HG02678 (cell line): ENCODE results near the gene ABCA2.

Experiments
- ATAC-seq: cut with Tn5 transposase; IDR thresholded peaks from one replicate; pipeline ENCODE4 v1.9.1; 2021; ENCODE audit warnings: mild to moderate bottlenecking, moderate library complexity; ENCODE audit not compliant: unreplicated experiment

ABCA2 gene

DNA sequence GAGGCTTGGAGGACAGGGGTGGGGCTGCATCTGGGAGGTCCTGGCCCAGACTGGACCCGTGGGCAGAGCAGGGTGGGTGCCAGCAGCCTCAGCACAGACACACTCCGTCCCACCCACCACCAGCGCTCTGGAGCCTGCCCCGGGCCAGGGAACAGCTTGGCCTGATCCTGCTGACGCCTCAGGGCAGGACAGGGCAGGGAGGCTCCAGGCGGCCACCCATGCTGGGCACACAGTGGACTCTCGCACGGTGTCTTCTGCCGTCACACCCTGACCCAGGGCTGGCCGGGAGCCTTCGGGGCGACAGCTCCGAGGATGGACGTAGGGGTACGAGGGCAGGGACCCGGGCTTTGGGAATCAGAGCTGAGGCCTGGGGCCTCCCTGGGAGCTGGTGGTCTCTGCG, 58.9 kb downstream of the ABCA2 start:
- no peak for ATAC-seq

DNA sequence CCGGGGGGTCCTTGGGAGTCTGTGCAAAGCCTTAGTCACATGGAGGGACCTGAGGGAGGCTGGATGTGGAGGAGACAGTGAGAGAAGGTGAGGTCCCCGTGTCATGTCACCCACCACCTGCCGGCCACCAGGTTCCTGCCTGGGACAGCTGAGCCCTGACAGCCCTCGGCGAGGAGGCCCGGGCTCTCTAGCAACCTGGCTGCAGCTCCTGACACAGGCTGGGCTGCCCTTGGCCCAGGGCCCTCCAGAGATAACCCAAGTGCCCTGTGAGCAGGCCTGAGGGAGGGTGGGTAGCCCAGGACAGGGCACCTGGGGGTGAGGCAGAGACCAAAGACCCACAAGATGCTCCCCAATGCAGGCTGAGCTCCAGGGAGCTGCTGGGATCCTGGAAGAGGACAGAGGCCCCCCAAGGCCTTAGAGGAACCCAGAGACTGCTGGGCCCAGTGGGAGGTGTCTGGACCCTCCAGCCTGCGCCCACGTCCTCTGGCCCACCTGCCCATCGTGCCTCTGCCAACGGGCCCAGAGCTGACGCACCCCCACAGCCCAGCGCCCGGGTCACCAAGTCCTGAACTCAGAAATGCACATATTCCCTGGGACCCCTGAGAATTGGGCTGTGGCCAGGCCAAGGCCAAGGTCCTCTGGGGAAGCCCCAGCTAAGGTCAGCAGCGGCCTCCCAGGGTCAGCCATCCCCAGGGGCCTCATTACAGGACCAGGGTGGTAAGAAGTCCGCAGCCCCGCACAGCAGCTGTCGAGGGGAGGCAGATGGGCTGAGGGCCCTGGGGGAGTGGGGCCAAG, 59.5 kb downstream of the ABCA2 start:
- ATAC-seq, result no peak

DNA sequence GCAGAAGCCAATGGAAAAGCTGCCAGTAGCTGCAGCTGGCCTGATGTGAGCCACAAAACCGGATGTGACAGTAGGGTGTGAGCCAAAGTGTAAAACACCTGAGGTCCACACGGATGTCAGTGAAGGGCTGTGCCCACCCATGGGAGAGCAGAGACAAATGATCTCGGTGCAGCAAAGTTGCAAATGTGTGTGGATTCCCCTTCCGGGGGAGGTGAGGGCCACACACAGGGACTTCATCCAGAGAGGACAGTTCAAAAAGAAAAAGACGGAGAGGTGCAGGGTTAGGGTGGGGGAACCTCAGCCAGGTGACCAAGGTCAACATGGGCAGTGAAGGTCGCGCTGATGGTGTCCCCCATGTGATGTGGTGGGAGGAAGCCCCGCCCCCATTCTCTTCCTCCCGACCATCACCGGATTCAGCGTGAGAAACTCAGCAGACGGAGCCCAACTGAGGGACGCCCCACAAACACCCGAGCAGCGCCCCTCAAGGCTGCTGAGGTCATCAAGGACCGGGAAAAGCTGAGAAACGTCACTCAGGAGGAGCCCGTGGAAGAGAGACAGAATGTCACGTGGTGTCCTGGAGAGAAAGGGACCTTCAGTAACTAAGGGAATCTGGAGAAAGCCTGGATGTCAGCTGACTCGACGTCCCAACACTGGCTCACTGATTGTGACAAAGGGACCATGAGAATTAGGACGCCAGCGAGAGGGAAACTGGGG, 62.1 kb downstream of the ABCA2 start:
- no peak for ATAC-seq

DNA sequence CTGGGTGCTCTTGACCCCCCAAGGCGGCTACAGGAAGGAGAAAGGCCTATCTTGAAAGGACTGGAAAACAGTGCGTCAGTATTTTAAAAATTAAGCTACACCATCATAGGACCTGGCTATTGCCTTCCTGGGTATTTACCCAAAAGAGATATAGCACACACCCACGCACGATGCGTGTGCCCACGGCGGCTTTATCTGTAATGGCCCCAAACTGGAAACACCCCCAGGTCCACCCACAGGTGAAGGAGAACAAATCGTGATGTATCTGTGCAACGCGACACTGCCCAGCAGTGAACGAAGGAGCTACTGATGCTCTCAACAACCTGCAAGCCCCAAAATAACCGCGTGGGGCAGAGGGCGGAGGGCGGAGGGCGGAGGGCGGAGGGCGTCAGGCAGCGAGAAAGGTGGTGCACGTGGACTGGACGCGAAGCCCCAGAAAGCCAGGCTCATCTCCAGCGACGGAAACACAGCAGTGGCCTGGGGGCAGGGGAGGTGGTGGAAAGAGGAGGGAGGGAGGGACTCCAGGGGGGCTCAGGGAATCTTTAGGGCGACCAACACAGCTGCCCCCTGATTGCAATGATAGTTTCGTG, 63.1 kb downstream of the ABCA2 start:
- ATAC-seq, result no peak

DNA sequence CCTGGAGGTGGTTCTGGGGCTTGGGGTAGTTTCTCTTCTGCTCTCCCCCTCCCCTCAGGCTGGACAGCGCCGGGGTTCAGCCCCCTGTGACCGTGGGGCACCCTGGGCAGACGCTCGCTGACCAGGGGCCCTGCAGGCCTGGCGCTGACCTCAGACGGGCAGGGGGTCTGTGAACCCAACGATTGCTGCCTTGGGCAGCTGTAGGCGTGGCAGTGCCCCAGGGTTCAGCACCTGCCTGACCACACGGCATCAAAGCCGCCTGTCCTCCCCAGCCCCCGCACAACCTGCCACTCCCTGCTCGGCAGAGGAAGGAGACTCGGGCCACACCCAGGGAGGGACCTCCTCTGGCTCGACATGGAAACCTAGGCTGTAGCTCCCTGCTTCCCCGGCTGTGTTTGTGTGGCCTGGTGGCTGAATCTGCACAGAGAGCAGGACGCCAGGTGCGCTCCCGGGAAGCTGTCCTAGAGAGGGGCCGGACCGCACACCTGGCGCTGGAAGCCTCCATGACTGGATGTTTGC, 63.8 kb downstream of the ABCA2 start:
- ATAC-seq, result no peak

DNA sequence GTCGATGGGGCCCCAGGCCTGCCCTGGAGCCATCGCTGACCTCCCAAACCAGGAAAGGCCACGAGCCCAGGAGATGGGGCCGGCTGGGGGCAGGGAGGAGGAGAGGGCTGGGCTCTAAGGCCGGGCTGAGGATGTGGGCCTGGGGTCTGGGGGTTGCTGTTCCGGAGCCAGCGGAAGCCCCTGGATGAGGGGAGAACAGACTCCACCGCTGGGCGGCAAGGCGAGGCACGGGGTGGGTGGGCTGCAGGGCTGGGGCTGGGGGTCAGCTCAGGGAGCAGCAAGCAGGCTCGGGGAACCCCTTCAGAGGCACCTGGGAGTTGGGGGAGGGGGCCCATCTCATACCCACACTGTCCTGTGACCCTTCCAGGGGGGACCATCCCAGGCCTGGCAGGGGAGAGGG, 64.3 kb downstream of the ABCA2 start:
- ATAC-seq, result no peak

DNA sequence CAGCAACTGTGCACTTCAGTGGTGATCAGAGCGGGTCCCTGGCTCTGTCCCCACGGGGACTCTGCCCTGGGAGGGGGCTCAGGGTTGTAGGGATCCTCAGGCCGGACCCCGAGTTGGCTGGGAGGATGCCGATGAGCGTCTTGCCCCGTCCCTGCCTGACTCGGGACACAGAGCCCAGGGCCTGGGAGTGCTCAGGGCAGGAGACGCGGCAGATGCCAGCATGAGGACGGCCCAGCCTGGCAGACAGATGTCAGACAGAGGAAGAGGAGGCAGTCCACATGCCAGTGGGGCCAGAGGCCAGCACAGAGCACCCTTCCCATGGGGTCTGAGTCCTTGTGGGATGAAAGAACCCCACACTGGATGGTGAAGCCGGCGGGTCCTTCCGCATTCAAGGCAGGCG, 64.7 kb downstream of the ABCA2 start:
- no peak for ATAC-seq

DNA sequence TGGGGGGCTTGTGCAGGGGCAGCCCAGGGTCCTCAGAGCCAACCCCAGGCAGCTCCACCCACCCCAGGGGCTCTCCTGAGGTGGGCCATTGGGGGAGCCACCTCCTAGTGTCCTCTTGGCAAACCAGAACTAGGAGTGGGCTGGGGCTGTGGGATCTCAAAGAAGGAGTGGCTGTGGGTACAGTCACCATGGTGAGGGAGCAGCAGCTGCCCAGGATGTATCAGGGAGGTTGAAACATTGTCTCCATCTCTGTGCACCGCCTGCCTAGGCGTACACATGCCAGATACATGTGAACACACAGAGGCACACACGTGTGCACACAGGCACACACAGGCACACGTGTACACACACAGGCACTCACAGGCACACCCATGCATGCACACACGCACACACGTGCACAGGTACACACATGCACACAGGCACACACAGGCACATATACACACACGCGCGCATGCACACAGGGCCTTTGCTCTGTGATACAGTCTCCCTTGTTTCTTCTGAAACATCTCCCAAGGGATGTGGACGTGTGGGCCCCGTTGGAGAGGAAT, 65.3 kb downstream of the ABCA2 start:
- ATAC-seq, result no peak

DNA sequence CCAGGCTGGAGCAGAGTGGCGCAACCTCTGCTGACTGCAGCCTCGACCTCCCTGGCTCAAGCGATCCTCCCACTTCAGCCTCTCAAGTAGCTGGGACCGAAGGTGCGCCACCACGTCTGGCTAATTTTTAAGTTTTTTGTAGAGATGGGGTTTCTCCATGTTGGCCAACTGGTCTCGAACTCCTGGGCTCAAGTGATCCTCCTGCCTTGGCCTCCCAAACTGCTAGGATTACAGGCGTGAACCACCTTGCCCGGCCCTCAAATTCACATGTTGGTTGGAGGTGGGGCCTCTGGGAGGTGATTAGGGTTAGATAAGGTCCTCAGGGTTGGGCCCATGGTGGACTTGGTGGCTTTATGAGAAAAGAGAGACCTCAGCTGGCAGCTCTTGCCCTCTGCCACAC, 65.9 kb downstream of the ABCA2 start:
- ATAC-seq, result no peak

DNA sequence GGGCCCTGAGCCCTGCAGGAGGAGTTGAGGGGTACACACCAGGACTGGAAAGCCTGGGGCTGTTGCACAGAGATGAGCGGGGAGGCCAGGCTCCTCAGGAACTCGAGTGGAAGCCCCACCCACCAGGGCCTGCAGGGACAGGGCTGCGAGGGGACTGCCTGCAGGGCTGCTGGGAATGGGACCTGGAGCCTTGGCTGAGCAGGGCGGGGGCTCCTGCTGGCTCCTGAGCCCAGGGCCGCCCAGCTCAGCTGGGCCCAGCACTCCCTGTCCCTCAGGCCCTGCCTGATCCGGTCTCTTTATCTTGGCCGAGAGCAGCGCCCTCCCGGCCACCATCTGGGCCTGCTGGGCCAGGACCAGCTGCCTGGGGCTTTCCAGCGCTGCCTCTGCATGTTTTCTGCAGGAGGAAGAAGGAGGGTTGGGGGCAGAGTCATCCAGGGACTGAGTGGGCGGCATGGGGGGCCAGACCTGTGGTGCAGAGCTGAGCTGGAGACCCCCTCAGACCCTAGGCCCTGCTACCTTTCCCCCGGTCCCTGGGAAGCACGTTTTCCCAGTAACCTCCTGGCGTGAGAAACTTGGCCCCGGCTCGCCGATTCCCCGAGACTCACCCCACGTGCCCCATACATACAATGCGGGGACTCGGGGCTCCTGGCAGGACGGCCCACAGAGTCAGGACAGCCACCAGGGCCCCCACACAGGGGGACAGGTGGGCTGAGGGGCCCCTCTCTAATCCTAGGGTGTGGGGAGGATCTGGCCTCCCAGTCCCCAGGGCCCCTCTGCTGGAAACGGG, 66.6 kb downstream of the ABCA2 start:
- ATAC-seq, result no peak

DNA sequence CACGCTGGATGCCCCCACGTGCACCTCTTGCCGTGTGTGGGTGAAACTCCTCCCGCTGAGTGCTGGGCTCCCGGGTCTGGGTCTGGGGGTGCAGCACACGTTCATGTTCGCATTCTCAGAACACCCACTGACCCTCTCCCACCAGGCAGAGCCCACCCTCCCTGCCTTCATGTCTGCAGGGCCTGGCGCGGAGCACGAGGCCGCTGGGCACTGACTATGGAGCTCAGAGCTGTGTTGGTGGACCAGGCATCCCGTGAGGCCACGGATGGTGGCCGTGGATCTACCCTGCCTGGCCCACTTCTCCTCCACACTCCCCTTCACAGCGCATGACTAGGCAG, 67.1 kb downstream of the ABCA2 start:
- no peak for ATAC-seq

DNA sequence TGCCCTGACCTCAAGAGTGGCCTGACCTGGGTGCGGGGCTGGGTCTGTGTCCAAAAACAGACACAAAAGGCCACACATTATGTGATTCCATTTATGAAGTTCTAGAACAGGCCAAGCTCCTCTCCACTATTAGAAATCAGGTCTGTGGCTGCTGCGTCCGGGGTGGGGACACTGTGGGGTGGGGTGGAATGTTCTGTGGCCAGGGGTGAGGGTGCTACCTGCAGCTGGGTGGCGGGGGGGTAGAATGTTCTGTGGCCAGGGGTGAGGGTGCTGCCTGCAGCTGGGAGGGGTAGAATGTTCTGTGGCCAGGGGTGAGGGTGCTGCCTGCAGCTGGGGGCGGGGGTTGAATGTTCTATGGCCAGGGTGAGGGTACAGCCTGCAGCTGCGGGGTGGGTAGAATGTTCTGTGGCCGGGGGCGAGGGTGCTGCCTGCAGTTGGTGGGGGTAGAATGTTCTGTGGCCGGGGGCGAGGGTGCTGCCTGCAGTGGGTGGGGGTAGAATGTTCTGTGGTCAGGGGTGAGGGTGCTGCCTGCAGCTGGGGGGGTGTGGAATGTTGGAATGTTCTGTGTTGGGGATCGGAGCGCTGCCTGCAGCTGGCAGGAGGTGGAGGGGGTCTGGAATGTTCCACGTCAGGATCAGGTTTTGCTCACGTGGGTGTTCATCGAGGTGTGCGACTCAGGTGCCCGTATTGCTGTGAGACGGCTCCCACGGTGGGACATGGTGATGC, 67.7 kb downstream of the ABCA2 start:
- ATAC-seq, result no peak

DNA sequence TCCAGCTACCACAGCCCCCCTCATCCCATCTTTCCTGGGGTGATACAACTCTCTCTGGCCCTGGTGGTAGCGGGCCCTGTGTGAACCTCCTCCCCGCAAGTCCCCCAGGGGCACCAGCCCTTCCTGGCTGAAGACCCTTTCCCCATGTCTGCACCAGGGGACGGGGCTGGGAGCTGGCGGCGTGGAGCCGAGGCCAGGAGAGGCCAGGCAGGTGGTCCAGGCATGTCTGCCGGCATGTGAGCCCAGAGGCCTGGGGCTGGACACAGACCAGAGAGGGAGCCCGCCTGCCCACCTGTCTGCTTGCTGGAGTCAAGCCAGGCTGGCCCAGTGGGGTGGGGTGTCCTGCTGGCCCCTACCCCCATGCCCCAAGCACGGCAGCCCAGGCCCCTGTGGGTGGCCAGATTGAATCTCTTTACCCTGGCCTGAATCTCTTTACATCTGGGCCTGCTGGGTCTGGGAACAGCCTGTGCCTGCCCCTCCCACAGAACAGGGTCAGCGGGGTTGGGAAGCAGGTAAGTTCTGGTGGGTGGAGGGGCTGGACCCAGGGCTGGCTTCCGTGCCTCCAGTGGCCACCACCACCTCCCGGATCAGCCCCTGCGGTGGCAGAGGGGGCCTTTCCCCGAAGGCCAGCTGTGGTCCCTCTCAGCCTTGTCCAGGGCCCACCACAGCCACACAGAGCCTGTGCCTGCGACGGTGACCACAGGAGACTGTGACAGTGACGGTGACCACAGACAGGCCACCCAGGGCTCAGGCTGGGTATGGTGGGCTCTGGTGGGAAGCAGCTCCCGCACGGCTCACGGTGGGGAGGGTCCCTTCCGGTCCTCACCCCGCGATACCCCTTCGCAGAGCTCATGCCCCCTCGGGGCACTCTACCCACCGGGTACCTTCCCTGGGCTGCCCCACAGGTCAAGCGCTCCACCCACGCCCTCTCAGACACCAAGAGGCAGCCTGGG, 68.9 kb downstream of the ABCA2 start:
- ATAC-seq, result no peak

DNA sequence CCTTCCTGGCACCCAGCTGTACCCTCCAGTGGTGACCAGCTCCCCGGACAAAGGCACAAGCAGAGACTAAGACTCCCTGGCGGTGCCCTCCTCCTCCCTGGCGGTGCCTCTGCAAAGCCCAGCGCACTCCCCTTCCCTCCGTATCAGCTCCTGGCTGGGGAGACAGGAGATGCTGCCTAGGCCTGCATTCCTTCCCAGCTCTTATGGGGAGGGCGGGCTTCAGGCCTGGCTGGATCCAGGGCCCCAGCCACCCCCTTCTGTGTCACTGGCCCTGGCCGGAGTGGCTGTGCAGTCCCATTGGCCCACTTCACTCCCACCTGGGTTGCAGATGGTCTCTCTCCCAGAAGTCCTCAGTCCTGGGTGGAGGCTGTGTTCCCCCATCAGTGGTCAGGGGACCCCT, 69.6 kb downstream of the ABCA2 start:
- ATAC-seq, result no peak

DNA sequence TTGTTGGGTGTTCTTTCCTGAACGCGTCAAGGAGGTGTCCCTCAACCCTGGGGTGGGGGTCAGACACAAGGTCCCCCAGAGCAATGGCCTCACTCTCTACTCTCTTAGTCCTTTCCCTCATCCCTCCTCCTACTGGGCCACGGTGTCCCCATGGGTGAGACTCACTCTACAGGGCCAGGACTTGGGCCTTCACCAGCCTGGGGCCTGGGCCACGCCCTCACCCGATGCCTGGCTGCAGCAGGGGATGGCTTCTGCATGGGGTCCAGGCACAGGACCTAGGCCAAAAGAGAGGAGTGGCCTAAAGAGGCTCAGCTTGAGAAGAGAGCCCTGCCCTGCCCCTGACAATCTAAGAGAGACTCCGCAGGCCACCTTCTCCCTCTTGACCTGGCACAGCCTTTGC, 70.1 kb downstream of the ABCA2 start:
- ATAC-seq, result no peak

DNA sequence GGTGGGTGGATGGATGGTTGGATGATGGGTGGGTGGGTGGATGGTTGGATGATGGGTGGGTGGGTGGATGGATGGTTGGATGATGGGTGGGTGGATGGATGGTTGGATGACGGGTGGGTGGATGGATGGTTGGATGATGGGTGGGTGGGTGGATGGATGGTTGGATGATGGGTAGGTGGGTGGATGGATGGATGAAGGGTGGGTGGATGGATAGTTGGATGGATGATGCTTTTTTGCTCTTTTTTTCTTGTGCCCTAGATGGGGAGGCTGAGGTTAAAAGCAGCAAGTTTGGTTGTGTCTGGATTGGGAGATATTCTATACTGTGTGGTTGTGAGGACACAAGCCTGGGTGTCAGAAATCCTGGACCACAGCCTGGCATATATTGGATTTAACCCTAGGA, 70.6 kb downstream of the ABCA2 start:
- no peak for ATAC-seq
